ENCODE measurements around the gene RCCD1.

RCCD1 gene

DNA sequence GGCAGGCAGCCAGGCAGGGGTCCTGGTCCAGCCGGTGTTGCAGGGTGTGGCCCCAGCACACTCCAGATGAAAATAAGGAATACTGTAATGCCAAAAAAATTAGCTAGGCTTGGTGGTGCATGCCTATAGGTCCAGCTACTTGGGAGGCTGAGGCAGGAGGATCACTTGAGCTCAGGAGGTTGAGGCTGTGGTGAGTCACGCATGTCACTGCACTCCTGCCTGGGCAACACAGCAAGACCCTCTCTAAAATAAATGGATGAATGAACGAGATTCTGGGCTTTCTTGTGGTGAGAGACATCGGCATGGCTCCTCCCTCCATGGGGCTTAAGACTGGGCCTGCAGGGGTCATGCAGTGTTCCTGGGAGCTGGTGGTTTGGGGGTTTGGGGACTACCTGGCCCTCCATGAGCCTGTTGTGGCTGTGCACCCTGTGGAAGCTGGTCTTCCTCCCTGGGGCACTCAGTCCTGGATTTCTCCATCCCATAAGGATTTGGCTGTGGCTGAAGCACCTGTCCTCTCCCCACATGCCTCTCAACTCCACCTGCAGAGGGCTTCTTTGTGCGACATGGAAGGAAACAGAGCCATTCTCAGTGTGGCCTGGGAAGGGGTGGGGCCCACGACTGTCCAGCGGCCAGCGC is 7.6 kb upstream of the RCCD1 start:
- TF ChIP-seq, protein P1, sequence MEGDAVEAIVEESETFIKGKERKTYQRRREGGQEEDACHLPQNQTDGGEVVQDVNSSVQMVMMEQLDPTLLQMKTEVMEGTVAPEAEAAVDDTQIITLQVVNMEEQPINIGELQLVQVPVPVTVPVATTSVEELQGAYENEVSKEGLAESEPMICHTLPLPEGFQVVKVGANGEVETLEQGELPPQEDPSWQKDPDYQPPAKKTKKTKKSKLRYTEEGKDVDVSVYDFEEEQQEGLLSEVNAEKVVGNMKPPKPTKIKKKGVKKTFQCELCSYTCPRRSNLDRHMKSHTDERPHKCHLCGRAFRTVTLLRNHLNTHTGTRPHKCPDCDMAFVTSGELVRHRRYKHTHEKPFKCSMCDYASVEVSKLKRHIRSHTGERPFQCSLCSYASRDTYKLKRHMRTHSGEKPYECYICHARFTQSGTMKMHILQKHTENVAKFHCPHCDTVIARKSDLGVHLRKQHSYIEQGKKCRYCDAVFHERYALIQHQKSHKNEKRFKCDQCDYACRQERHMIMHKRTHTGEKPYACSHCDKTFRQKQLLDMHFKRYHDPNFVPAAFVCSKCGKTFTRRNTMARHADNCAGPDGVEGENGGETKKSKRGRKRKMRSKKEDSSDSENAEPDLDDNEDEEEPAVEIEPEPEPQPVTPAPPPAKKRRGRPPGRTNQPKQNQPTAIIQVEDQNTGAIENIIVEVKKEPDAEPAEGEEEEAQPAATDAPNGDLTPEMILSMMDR (IDR thresholded peaks at IDR 0.05; ENCODE audit: insufficient read depth, low read depth, low read length, missing control alignments), result no peak
- DNase-seq (ENCODE audit: low read depth), result no peak
- no peak overlapping the region for H3K4me3 ChIP-seq (ENCODE audit: low read length)

DNA sequence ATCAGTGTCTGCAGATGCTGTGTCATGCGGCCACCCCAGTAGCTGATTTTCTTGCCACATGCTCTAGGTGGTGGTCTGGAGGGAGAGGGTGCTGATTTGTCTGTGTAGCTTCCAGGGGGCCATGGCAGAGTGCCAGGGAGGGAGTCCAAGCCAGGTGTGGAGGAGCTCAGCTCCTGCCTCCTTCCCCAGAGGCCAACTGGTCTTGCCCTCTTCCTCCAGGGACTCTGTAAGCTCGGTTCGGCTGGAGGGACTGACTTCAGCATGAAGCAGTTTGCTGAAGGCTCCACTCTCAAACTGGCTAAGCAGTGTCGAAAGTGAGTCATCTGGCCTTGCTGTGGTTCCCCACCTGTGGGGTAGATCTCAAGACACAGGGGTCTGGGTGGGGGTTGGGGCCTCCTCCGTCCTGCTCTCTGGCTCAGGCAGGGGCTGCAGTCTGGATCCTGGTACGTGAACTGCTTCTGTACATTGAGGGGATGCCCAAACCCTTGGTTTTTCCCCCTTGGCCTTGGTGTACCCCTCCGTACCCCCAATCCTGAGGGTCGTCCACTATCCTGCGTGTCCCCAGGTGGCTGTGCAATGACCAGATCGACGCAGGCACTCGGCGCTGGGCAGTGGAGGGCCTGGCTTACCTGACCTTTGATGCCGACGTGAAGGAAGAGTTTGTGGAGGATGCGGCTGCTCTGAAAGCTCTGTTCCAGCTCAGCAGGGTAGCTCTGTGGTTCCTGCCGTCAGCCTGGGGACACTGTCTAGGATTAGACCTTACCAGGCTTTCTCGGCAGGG is 6.9 kb upstream of the RCCD1 start:
- DNase-seq (ENCODE audit: low read depth), result no peak
- TF ChIP-seq, protein P1 (IDR thresholded peaks at IDR 0.05; ENCODE audit: insufficient read depth, low read depth, low read length, missing control alignments), result no peak
- H3K4me3 ChIP-seq (ENCODE audit: low read length), result no peak overlapping the region

DNA sequence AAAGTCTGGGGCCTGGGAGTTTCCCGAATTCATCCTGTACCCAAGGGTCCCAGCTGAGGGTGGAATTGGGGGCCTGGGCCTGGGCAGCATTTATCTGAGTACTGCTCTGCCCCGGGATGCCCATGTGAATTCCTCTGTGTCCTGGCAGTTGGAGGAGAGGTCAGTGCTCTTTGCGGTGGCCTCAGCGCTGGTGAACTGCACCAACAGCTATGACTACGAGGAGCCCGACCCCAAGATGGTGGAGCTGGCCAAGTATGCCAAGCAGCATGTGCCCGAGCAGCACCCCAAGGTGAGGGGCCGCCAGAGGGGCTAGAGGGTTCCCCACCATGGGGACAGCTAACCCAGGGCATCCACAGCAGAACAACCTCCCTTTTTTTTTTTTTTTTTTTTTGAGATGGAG is 6.2 kb upstream of the RCCD1 start:
- no peak for DNase-seq (ENCODE audit: low read depth)

DNA sequence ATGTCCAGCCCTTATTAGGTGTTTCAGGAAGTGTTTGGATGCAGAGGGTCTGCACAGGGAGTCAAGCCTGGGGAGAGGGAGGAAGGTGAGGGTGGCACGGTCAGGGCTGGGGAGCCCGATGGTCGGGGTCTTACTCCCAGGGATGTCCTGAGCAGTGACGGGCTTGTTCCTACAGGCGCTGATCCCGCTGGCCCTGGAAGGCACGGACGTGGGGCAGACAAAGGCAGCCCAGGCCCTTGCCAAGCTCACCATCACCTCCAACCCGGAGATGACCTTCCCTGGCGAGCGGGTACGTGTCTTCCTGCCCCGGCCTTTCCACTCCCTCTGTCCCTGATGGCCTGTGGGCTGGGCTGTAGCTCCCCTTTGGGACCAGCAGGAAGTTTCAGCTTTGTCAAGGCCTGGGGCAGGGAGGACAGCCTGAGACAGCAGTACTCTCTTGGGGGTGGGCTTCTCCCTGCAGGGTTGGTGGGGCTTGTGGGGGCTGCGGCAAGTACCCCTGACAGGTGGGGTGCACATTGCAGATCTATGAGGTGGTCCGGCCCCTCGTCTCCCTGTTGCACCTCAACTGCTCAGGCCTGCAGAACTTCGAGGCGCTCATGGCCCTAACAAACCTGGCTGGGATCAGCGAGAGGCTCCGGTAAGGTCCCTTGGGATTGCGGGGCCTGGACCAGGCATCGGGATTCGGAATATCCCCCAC is 4.6 kb upstream of the RCCD1 start:
- TF ChIP-seq, protein P1 (IDR thresholded peaks at IDR 0.05; ENCODE audit: insufficient read depth, low read depth, low read length, missing control alignments), result no peak
- no peak for DNase-seq (ENCODE audit: low read depth)
- H3K4me3 ChIP-seq (ENCODE audit: low read length), result no peak overlapping the region

More for the DNA sequence above, 6.2 kb upstream of the RCCD1 start:
- TF ChIP-seq, protein P1 (IDR thresholded peaks at IDR 0.05; ENCODE audit: insufficient read depth, low read depth, low read length, missing control alignments), result no peak
- H3K4me3 ChIP-seq (ENCODE audit: low read length), result no peak overlapping the region

DNA sequence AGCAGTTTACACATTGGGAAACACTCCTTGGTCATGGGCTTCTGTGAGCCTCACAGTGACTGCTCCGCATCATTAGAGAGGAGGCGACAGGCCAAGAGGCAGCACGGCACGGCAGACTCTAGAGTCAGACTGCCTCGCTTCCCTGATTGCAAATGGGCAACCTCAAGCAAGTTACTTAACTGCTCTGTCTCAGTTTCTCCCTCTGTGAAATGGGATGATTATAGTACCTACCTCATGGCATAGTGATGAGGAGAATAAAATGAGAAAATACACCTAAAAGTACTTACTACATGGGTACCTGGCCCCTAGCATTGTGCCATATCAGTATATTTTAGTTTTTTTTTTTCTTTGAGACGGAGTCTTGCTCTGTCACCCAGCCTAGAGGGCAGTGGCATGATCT is 4.0 kb upstream of the RCCD1 start:
- H3K4me3 ChIP-seq (ENCODE audit: low read length), result no peak overlapping the region
- TF ChIP-seq, protein P1 (IDR thresholded peaks at IDR 0.05; ENCODE audit: insufficient read depth, low read depth, low read length, missing control alignments), result no peak
- DNase-seq (ENCODE audit: low read depth), result no peak

DNA sequence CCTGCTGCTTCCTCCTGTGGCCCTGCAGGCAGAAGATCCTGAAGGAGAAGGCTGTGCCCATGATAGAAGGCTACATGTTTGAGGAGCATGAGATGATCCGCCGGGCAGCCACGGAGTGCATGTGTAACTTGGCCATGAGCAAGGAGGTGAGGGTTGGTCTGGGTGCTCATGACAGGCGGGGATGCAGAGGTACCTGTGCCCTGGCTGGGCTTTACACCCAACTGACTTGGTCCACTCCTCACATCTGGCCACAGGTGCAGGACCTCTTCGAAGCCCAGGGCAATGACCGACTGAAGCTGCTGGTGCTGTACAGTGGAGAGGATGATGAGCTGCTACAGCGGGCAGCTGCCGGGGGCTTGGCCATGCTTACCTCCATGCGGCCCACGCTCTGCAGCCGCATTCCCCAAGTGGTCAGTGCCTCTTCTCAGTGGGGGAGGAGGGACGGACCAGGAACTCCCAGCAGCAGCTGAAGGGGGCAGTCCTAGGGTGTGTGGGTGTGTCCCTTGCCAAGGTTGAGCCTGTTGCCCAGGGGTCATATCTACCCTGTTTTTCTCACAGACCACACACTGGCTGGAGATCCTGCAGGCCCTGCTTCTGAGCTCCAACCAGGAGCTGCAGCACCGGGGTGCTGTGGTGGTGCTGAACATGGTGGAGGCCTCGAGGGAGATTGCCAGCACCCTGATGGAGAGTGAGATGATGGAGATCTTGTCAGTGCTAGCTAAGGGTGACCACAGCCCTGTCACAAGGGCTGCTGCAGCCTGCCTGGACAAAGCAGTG is 1.6 kb upstream of the RCCD1 start:
- TF ChIP-seq, protein P1 (IDR thresholded peaks at IDR 0.05; ENCODE audit: insufficient read depth, low read depth, low read length, missing control alignments), result no peak

More for the DNA sequence above, 1.6 kb upstream of the RCCD1 start:
- no peak for DNase-seq (ENCODE audit: low read depth)
- no peak overlapping the region for H3K4me3 ChIP-seq (ENCODE audit: low read length)

Data from epithelial cell of esophagus (primary cell).